Keratinocyte (primary cell): ENCODE data around the gene CFAP58.

Source experiments
- EZH2 ChIP-seq: IDR thresholded peaks from one replicate; pipeline ENCODE4 v1.6.1; 2012; ENCODE audit warnings: inconsistent platforms, mild to moderate bottlenecking, low read length, moderate library complexity
- TF ChIP-seq, protein P1 (sequence below), 3 experiments: IDR thresholded peaks in 1 of 3; conservative IDR thresholded peaks in 1 of 3; optimal IDR thresholded peaks in 1 of 3; 2 replicates in 2 of 3; 3 replicates in 1 of 3; pipeline versions ENCODE3 to v1.5.1; 2011; ENCODE audit warnings: low read length in 3 of 3, mild to moderate bottlenecking in 3 of 3, moderate library complexity in 2 of 3, control low read depth in 1 of 3, inconsistent platforms in 1 of 3; ENCODE audit not compliant: insufficient read depth in 2 of 3; ENCODE audit errors: extremely low read depth in 1 of 3

DNA sequence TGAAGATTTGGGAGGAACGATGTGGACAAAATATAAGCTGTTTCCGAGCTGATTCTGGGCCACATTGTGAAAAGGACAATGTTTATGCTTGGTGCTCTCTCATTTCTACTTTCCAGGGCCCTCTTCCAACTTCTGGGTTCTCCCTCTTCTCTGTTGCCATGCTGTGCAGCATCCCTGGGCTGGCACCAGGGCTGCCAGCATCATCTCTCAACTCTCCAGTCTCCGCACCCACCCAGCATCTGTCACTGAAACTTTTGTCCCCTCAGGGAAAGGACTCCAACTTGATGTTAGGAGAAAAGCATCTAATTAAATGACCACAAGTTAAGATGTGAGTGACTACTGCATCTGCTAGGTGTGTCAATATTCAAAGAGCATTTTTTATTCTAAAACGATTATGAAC is 26.7 kb downstream of the CFAP58 start:
- TF ChIP-seq, protein P1, sequence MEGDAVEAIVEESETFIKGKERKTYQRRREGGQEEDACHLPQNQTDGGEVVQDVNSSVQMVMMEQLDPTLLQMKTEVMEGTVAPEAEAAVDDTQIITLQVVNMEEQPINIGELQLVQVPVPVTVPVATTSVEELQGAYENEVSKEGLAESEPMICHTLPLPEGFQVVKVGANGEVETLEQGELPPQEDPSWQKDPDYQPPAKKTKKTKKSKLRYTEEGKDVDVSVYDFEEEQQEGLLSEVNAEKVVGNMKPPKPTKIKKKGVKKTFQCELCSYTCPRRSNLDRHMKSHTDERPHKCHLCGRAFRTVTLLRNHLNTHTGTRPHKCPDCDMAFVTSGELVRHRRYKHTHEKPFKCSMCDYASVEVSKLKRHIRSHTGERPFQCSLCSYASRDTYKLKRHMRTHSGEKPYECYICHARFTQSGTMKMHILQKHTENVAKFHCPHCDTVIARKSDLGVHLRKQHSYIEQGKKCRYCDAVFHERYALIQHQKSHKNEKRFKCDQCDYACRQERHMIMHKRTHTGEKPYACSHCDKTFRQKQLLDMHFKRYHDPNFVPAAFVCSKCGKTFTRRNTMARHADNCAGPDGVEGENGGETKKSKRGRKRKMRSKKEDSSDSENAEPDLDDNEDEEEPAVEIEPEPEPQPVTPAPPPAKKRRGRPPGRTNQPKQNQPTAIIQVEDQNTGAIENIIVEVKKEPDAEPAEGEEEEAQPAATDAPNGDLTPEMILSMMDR (optimal IDR thresholded peaks at IDR 0.05 in 1 of 3, IDR thresholded peaks at IDR 0.05 in 1 of 3, conservative IDR thresholded peaks at IDR 0.05 in 1 of 3; ENCODE audit: extremely low read depth in 1 of 3, insufficient read depth in 2 of 3, low read length in 3 of 3) = no peak
- no peak for TF ChIP-seq EZH2
